ENCODE data around the gene ASCC3. TPM values are rescaled to one million over a fixed set of nuclear protein-coding genes. Genes with fewer than 3 reads are reported as not detected.

The ASCC3 gene
- total and polyA plus RNA-seq, 2 of the 4 experiments (the other 2 are of a cell fraction), result 25.8 to 104 TPM

DNA sequence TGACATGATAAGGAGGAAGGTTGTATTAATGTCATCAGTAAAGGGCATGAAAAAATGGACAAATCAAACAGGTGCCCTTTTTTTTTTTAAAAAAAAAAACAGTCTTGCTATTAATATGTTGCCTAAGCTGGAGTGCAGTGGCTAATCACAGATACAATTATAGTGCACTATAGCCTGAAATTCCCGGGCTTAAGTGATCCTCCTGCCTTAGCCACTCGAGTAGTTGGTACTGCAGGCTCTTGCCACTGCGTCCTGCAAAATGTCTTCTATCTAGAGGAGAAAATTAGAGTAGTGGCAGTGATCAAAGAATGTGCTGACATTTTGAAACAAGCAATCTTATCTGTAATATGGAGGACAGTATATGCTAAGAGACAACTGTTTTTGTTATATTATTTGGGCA is 127.7 kb downstream of the ASCC3 start:
- Histone ChIP-seq H2BK120ac (ENCODE audit: low read depth, low read length) (no peak overlapping the region), H2AK9ac (replicated peaks; ENCODE audit: low read depth, low read length, poor library complexity) (no peak overlapping the region), H3K18ac (ENCODE audit: low read depth, low read length) (no peak overlapping the region), H3K9me1 (ENCODE audit: insufficient read depth, low read length) (no peaks in the 10 kb centered on the region), H3K79me1 (ENCODE audit: low read depth in 1 of 2, low read length in 2 of 2) (peaks cover 0 to 8% of the 10 kb centered on the region in 2 experiments; a peak in 3 of 4 replicates), H4K91ac (ENCODE audit: insufficient read depth, low read depth, low read length) (no peak overlapping the region), H3K4me1 (ENCODE audit: control insufficient read depth, insufficient read depth, low read length) (no peaks in the 10 kb centered on the region), H3K27ac (ENCODE audit: insufficient read depth, low read length) (no peak overlapping the region), H3K4me2 (ENCODE audit: low read depth, low read length) (no peak overlapping the region), H2BK15ac (ENCODE audit: low read depth, low read length) (no peak overlapping the region), H3K23ac (ENCODE audit: low read depth, low read length) (no peak overlapping the region), H3K9ac (ENCODE audit: low read depth, low read length) (no peak overlapping the region), H4K5ac (ENCODE audit: low read depth, low read length) (no peak overlapping the region), H3K56ac (ENCODE audit: extremely low read depth, insufficient read depth, low read length) (no peak overlapping the region), H2AFZ (replicated peaks; ENCODE audit: low read length, poor library complexity) (no peak overlapping the region), H2BK20ac (ENCODE audit: low read depth, low read length) (no peak overlapping the region), H3K4ac (ENCODE audit: low read depth, low read length) (no peak overlapping the region), H3K36me3 (ENCODE audit: control insufficient read depth, insufficient read depth, low read length) (no peaks in the 10 kb centered on the region), H4K8ac (ENCODE audit: low read depth in 2 of 2, low read length in 2 of 2) (no peak overlapping the region), H3K4me3 (ENCODE audit: insufficient read depth, low read depth, low read length) (no peak overlapping the region), H3K27me3 (ENCODE audit: control insufficient read depth, insufficient read depth, low read length) (no peaks in the 10 kb centered on the region), H3K14ac (replicated peaks; ENCODE audit: low read depth, low read length) (no peak overlapping the region), H4K20me1 (ENCODE audit: insufficient read depth, low read length) (no peaks in the 10 kb centered on the region), H3K9me3 (ENCODE audit: control insufficient read depth, insufficient read depth, low read length) (no peaks in the 10 kb centered on the region), H2BK5ac (ENCODE audit: low read depth, low read length, poor library complexity, severe bottlenecking) (no peak overlapping the region), H2AK5ac (ENCODE audit: low read depth, low read length) (no peak overlapping the region)
- in situ Hi-C loops (cut with MboI; ENCODE audit: low sequenced_read_pairs), result no loop called here
- CTCF ChIA-PET, result interaction anchor here (0.7 kb wide), 1 partner anchor 338 kb away, joined by 4 read pairs; no protein-coding TSS in a partner anchor
- POLR2A ChIA-PET (ENCODE audit: unreplicated experiment), result no interaction called here
- intact Hi-C loops (cut with micrococcal nuclease), result no loop called here
- TF ChIP-seq POLR2A (IDR thresholded peaks at IDR 0.05; ENCODE audit: low read depth, low read length) (no peak), RAD21 (IDR thresholded peaks at IDR 0.05; ENCODE audit: low read length) (no peak), CHD1 (IDR thresholded peaks at IDR 0.05; ENCODE audit: low read depth, low read length) (no peak), RFX5 (IDR thresholded peaks at IDR 0.05; ENCODE audit: low read depth, low read length) (no peak), MAFK (IDR thresholded peaks at IDR 0.05; ENCODE audit: low read depth, low read length) (no peak), RCOR1 (IDR thresholded peaks at IDR 0.05; ENCODE audit: insufficient replicate concordance, low read length) (no peak), CEBPB (IDR thresholded peaks at IDR 0.05; ENCODE audit: low read depth, low read length) (no peak), MXI1 (IDR thresholded peaks at IDR 0.05; ENCODE audit: borderline replicate concordance, low read depth, low read length) (no peak), SMC3 (IDR thresholded peaks at IDR 0.05; ENCODE audit: low read depth, low read length) (no peak), BHLHE40 (IDR thresholded peaks at IDR 0.05; ENCODE audit: low read depth, low read length) (no peak), NFE2L2 (IDR thresholded peaks at IDR 0.05; ENCODE audit: low read depth, low read length) (no peak), MAZ (IDR thresholded peaks at IDR 0.05; ENCODE audit: borderline replicate concordance, low read depth, low read length) (no peak)
- TF ChIP-seq, protein P1, sequence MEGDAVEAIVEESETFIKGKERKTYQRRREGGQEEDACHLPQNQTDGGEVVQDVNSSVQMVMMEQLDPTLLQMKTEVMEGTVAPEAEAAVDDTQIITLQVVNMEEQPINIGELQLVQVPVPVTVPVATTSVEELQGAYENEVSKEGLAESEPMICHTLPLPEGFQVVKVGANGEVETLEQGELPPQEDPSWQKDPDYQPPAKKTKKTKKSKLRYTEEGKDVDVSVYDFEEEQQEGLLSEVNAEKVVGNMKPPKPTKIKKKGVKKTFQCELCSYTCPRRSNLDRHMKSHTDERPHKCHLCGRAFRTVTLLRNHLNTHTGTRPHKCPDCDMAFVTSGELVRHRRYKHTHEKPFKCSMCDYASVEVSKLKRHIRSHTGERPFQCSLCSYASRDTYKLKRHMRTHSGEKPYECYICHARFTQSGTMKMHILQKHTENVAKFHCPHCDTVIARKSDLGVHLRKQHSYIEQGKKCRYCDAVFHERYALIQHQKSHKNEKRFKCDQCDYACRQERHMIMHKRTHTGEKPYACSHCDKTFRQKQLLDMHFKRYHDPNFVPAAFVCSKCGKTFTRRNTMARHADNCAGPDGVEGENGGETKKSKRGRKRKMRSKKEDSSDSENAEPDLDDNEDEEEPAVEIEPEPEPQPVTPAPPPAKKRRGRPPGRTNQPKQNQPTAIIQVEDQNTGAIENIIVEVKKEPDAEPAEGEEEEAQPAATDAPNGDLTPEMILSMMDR (conservative IDR thresholded peaks at IDR 0.05; ENCODE audit: low read depth, low read length), result no peak
- TF ChIP-seq, protein P2, sequence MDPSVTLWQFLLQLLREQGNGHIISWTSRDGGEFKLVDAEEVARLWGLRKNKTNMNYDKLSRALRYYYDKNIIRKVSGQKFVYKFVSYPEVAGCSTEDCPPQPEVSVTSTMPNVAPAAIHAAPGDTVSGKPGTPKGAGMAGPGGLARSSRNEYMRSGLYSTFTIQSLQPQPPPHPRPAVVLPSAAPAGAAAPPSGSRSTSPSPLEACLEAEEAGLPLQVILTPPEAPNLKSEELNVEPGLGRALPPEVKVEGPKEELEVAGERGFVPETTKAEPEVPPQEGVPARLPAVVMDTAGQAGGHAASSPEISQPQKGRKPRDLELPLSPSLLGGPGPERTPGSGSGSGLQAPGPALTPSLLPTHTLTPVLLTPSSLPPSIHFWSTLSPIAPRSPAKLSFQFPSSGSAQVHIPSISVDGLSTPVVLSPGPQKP (IDR thresholded peaks at IDR 0.05; ENCODE audit: borderline replicate concordance, low read depth, low read length), result no peak
- TF ChIP-seq, protein P3, sequence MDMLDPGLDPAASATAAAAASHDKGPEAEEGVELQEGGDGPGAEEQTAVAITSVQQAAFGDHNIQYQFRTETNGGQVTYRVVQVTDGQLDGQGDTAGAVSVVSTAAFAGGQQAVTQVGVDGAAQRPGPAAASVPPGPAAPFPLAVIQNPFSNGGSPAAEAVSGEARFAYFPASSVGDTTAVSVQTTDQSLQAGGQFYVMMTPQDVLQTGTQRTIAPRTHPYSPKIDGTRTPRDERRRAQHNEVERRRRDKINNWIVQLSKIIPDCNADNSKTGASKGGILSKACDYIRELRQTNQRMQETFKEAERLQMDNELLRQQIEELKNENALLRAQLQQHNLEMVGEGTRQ (IDR thresholded peaks at IDR 0.05; ENCODE audit: low read depth, low read length), result no peak
- ATAC-seq (ENCODE audit: low read depth), result no peak
- dilution Hi-C loops (cut with HindIII; ENCODE audit: low sequenced_read_pairs, unreplicated experiment), result no loop called here
- no TSS peak for BruUV-seq (replicated peaks)
- no CpG with 5 or more reads among the region's 3 CpGs for WGBS, 2 experiments (ENCODE audit: extremely low coverage in 2 of 2, insufficient read length in 1 of 2)
- no peak for DNase-seq
